Stimulated activated CD8-positive, alpha-beta memory T cell treated with anti-CD3 and anti-CD28 coated beads, Interleukin-4, amount 100 ng/mL, for 24 hours (primary cell): Measurements from ENCODE around the gene ATRN.
"Not testable (repeated sequence)": the region's sequence is repeated elsewhere in the genome, so short reads cannot be mapped to it uniquely, and the experiment has no call there.

ENCODE experiments used
- DNase-seq: peaks from one replicate; pipeline ENCODE4 v3.0.0-alpha.2; 2020; ENCODE audit warnings: low read depth

Gene ATRN

GRCh38 chr20:3470627-3471396 lies at the start of gene ATRN:
ATRN (plus strand) TSS chr20:3471018; CDS start chr20:3471108, 90 bp downstream.
- peak; percentile 90 for DNase-seq

DNA sequence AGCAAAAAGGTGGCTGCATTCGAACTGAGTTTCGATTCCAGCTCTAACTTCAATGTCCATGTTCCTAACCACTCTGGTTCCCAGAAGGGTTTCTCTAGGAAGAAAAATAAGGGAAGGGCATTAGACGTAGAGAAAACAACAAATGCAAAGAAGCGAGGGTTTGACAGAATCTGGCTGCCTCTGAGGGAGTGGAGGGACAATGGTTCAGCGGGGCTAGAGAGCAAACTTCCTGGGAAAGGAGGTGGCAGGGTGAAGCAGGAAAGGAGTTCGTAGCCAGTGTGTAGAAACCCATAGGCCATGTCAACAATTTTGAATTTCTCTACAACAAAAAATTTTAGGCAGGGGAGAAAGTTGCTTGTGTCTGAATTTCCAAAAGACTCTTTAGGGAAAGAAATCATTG lies 48.8 kb upstream of the ATRN start:
- no peak for DNase-seq

DNA sequence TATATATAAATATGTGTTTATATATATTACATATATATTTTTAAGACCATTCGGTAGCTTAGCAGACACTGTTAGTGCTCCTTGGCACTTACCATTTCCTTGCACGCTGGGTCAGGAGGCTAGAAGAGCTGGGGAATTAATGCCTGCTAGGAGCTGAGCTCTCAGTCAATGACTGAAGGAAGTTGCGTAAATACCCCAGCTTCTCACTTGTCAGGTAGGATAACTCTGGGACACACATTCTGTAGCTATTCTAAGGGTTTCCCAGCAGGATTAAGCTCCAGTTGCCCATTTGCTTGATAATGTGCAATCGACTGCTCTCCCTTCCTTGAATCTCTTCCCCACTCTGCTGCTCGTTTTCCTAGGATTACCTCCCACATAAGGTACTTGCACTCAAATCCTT lies 47.7 kb upstream of the ATRN start:
- no peak for DNase-seq

DNA sequence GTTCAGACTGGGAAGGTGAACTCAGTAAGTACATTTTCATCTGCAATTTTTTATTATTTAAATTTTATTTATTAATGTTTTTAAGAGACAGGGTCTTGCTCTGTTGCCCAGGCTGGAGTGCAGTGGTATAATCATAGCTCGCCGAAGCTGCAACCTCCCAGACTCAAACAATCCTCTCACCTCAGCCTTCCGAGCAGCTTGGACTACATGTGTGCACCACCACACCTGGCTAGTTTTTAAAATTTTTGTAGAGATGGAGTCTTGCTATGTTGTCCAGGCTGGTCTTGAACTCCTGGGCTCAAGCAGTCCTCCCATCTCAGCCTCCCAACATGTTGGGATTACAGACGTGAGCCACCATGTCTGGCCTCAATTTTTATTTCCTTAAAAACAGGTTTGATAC lies 44.1 kb upstream of the ATRN start:
- not testable (repeated sequence) for DNase-seq

DNA sequence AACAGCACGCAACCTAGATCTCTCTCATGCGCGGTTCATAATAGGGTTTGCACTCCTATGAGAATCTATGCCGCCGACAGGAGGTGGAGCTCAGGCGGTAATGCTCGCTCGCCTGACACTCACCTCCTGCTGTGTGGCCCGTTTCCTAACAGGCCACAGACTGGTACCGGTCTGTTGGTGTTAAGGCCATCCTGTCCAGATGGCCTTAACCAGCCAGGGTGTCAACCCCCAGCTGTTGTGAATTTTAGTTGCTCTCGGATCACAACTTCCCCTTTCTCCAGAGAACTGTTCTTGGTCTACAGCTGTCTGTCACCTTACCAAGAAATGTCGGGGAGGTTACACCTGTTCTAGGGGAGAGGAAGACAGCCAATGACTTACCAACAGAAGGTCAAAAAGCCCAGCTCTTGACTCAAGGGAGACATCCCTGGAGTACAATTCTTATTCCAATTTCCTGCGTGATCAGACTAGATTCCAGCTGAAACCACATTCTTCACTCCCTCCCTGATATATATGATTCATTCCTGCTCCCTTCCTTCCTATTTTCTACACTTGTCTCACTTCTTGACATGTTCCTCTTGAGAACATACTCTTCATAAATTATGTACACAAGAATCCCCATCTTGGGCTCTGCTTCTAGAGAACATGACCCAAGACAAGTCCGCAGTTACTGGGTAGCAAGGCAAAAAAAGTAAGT lies 40.3 kb upstream of the ATRN start:
- no peak for DNase-seq

- no peak for DNase-seq
These were observed 39.7 kb upstream of the ATRN start for GRCh38 chr20:3431109-3431508.

- no peak for DNase-seq
These were observed 38.0 kb upstream of the ATRN start for GRCh38 chr20:3432844-3433243.

DNA sequence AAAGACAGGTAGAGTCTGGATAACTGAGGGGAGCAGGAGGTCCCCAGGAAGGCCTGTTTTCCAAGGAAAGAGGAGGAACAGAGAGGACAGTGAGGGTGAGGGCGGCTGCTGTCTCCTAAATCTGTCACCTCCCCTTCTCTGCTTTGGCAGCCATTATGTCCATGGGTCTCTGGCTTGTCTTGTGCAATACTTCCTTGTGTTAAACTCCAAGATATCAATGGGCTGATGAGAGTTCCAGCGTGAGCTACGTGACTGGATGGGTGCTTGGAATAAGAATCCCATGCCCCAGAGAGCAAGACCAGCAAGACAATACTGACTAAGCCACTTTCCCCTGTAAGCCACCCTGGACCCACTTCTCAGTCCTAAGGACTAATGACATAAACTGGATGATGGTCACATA lies 37.1 kb upstream of the ATRN start:
- no peak for DNase-seq

GRCh38 chr20:3434232-3434631 lies 36.6 kb upstream of the ATRN start:
- no peak for DNase-seq

- DNase-seq: no peak
These were observed 33.8 kb upstream of the ATRN start for GRCh38 chr20:3436864-3437574.

GRCh38 chr20:3446779-3447178 lies 24.0 kb upstream of the ATRN start:
- DNase-seq: no peak

GRCh38 chr20:3447321-3447720 lies 23.5 kb upstream of the ATRN start:
- DNase-seq: no peak

GRCh38 chr20:3449319-3449718 lies 21.5 kb upstream of the ATRN start:
- no peak for DNase-seq

GRCh38 chr20:3452136-3452535 lies 18.7 kb upstream of the ATRN start:
- DNase-seq: no peak

GRCh38 chr20:3452690-3453089 lies 18.1 kb upstream of the ATRN start:
- DNase-seq: no peak

DNA sequence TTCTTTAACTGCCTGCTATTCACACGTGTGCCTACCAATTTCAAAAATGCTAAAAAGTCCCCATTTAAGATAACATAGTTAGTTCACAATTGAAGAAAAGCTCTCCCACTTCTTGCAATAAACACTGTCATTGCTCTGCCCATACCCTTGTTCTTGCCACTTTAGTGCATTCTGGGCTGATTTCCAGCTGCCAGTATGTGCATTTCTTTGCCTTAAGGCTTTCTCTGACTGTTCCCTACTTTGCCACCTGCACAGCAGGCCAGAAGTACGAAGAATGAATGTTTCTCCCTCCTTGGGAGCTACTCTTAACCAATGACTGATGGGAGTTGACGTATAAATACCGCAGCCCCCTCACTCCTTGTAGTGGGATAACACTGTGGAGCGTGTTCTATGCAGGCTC lies 16.0 kb upstream of the ATRN start:
- DNase-seq: no peak

- no peak for DNase-seq
These were observed 14.2 kb upstream of the ATRN start for GRCh38 chr20:3456648-3457047.

DNA sequence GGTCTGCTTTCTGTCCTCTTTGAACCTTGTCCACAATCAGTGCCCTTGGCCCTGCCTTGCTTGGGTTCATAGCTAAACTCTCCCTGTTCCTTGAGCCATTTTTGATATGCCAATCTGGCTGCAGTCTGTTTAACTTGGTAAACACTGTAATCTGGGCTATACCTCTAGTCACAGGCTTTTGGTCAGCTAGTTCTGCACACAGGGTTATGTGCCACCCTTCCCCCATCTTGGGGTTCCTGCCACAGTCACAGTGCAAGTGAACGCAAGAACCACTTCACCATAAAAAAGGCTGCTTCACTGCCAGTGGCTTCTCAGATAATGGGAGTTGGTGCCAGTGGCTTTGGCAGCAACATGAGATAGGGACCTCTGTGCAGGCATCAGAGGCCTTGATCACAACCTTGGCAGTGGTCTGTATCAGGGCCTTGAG lies 10.9 kb upstream of the ATRN start:
- no peak for DNase-seq

GRCh38 chr20:3461211-3461771 lies 9.5 kb upstream of the ATRN start:
- no peak for DNase-seq

DNA sequence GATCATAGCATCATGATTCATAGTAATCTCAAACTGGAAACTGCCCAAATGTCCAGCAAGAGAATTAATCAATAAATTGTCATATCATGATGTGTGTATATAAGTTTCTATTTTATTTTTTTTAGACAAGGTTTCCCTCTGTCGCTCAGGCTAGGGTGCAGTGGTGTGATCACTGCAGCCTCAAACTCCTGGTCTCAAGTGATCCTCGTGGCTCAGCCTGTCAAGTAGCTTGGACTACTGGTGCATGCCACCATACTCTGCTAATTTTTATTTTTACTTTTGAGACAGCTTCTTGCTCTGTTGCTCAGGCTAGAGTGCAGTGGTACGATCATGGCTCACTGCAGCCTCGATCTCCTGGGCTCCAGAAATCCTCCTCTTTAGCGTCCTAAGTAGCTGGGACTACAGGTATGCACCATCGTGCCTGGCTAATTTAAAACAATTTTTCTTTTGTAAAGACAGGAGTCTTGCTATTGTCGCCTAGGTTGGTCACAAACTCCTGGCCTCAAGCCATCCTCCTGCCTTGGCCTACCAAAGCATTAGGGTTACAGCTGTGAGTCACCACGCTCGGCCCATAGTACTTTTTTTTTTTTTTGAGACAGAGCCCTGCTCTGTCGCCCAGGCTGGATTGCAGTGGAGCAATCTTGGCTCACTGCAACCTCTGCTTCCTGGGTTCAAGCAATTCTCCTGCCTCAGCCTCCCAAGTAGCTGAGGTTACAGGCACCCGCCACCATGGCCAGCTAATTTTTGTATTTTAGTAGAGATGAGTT lies 8.7 kb upstream of the ATRN start:
- DNase-seq: no peak

DNA sequence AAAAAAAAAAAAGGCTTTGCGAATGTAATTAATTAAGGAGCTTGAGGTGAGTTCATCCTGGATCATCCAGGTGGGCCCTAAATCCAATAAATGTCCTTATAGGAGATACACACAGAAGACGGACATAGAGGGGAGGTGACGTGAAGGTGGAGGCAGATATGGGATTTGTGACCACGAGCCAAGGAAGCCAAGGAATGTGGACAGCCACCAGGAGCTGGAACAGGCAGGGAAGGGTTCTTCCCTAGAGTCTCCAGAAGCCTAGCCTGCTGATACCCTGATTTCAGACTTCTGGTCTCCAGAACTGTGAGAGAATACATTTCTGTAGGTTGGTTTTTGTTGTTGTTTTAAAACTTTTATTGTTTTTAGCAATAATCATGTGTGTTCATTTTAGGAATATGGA lies 6.7 kb upstream of the ATRN start:
- no peak for DNase-seq

DNA sequence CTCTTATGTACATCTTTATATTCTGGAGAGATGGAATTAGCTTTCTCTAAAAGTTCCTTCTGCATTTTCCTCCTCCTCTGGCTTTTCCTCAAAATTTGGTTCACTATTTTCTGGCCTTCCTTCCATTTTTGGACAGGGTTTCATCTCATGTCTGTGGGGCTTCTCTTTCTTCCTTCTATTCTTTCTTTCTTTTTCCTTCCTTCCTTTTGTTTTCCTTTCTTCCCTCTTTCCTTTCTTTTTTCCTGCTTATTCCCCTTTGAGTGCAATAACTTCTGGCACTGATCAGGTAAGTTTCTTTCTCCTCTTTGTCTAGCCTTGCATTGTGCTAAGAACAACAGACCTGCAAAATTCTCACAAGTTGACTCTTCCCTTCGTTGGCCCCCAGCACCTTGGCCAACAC lies 5.5 kb upstream of the ATRN start:
- no peak for DNase-seq
